GM10248 (cell line): ENCODE data around the gene FER.
A peak's percentile ranks its signal among the peaks of the same experiment; 100 is the strongest.
"Not testable (repeated sequence)": the region's sequence is repeated elsewhere in the genome, so short reads cannot be mapped to it uniquely, and the experiment has no call there.

ENCODE experiments used
- CTCF ChIA-PET: fragments of 300-600 bp; sonication (Branson Sonifier 250); formaldehyde crosslinking; extraction: SDS; loops from one replicate; lab custom pipeline; 2021; ENCODE audit warnings: antibody characterized with exemption; lab: Yijun Ruan, JAX
- POLR2A ChIA-PET: fragments of 350-650 bp; sonication (Branson Sonifier 250); formaldehyde crosslinking; extraction: SDS; loops from one replicate; lab custom pipeline; 2020; ENCODE audit warnings: antibody characterized with exemption; lab: Yijun Ruan, JAX
- DNase-seq: peaks from one replicate; pipeline ENCODE4 v3.0.0; 2012; ENCODE audit errors: extremely low spot score
- TF ChIP-seq, protein P1 (sequence below): IDR thresholded peaks from 2 replicates; pipeline ENCODE4 v1.5.1; 2012; ENCODE audit warnings: mild to moderate bottlenecking, low read depth; ENCODE audit errors: extremely low read depth, missing control alignments, control extremely low read depth

FER gene

DNA sequence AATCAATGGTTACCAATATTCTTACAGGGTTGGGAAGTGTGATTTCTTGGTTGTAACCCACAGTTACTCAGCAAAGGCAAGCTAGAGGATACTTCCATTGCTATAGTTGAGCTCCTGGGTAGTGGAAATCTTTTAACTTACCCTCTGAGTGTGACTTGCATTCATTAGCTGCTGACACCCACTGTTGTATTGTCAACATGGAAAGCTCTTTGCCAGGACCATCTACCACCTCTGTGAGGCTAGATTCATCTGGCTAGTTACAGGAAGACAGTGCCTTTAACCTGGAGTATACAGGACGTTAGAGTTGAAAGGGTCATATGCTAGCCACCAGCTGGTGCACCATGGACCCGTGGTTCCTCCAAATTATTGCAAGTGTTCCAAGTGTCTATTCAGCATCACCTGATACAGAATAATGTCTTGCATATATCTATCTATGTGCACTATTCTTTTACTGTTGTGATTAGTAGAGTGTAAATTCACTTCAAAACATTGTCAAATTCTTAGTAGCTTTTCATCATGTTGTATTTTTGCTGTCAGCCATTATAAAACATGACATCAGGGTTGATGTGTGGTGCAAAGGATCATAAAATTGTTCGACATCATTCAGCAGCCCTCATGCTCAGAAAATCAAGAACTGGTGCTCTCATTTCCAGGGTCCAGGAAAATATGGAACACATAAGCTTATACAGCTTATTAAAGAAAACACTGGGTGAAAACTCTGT lies 423.1 kb downstream of the FER start:
- TF ChIP-seq, protein P1, sequence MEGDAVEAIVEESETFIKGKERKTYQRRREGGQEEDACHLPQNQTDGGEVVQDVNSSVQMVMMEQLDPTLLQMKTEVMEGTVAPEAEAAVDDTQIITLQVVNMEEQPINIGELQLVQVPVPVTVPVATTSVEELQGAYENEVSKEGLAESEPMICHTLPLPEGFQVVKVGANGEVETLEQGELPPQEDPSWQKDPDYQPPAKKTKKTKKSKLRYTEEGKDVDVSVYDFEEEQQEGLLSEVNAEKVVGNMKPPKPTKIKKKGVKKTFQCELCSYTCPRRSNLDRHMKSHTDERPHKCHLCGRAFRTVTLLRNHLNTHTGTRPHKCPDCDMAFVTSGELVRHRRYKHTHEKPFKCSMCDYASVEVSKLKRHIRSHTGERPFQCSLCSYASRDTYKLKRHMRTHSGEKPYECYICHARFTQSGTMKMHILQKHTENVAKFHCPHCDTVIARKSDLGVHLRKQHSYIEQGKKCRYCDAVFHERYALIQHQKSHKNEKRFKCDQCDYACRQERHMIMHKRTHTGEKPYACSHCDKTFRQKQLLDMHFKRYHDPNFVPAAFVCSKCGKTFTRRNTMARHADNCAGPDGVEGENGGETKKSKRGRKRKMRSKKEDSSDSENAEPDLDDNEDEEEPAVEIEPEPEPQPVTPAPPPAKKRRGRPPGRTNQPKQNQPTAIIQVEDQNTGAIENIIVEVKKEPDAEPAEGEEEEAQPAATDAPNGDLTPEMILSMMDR = no peak
- POLR2A ChIA-PET = no interaction called here
- CTCF ChIA-PET = interaction anchor here (1.4 to 1.5 kb wide), 3 partner anchors 9 to 24 kb away, joined by 3 to 6 read pairs (median 3); no protein-coding TSS in a partner anchor
- no peak for DNase-seq

DNA sequence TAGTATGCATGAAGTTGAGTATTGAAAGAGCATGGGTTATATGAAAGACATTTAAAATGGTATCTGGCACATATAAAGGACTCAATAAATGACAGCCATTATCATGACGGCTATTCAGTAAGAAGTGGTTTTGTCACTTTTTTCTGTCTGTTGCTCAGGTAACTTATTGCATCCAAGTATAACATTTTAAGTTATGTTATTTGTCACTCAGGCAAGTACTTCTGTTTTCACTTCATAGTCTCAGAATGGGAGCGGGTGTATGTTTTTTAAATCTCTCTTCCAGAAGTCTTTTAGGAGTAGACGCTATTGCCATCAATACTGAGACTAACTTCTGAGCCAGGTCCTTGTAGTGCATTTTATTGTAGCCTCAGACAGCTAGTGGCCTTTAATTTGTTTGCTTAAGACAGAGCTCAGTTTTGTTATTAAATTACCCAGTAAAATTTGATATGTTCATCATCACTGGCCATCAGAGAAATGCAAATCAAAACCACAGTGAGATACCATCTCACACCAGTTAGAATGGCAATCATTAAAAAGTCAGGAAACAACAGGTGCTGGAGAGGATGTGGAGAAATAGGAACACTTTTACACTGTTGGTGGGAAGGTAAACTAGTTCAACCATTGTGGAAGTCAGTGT lies 423.9 kb downstream of the FER start:
- POLR2A ChIA-PET = not testable (repeated sequence)
- CTCF ChIA-PET = interaction anchor here (1.4 kb wide), 1 partner anchor 17 kb away, joined by 3 read pairs; no protein-coding TSS in a partner anchor
- peak; percentile 20 for DNase-seq

- TF ChIP-seq, protein P1 = no peak
- CTCF ChIA-PET = no interaction called here
- no peak for DNase-seq
- POLR2A ChIA-PET = no interaction called here
Measured at GRCh38 chr5:109173036-109173794, 425.5 kb downstream of the FER start.

DNA sequence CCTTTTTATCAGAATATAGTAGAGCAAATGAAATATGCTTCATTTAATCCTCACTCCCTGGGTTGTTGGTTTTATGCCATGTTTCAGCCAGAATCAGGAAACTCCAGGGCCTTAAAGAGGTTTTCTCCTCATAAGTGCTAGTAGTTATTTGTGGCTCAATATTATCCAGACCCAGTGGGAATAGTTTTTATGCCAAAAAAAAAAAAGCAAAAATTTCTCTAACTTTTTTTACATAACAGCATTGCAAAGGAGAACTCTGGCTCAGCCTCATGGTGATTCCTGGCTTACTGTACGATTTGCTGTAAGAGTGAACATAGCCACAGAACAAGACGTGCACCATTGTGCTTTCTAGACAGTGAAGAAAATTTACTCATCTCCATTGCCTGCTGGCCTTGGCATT lies 429.5 kb downstream of the FER start:
- no peak for DNase-seq
- TF ChIP-seq, protein P1 = no peak
- ChIA-PET CTCF (interaction anchor here (1.3 kb wide), 1 partner anchor 497 kb away, joined by 3 read pairs; no protein-coding TSS in a partner anchor), POLR2A (no interaction called here)

- no peak for DNase-seq
- CTCF ChIA-PET = interaction anchor here (1.5 to 2.1 kb wide), 2 partner anchors 10 to 15 kb away, joined by 3 to 4 read pairs; no protein-coding TSS in a partner anchor
- POLR2A ChIA-PET = no interaction called here
- TF ChIP-seq, protein P1 = no peak
Measured at GRCh38 chr5:109177782-109178181, 430.1 kb downstream of the FER start.

DNA sequence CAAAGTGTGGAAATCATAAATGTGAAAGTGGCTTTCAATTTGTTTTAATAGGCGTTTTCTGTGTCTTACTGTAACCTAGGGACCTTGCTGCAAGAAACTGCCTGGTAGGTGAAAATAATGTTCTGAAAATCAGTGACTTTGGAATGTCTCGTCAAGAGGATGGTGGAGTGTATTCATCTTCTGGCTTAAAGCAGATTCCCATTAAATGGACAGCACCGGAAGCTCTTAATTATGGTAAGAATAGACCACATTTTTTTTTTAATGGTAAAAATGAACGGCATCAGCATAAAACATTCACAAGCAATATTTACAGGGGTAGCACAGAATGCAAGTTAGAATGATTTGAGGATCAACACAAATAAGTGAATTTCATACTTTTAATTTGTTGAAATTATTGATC lies 433.0 kb downstream of the FER start:
- TF ChIP-seq, protein P1 = no peak
- DNase-seq = no peak
- POLR2A ChIA-PET = no interaction called here
- CTCF ChIA-PET = interaction anchor here (1.5 kb wide), 1 partner anchor 17 kb away, joined by 4 read pairs; no protein-coding TSS in a partner anchor

GRCh38 chr5:109186759-109187158 lies 439.1 kb downstream of the FER start:
- ChIA-PET POLR2A (no interaction called here), CTCF (no interaction called here)
- TF ChIP-seq, protein P1 = no peak
- DNase-seq = no peak
